Tibial nerve (tissue), 3 donors: Measurements from ENCODE around the gene ZFYVE28.

Experiments used
- POLR2A ChIP-seq, 2 donors: fragments of 450-650 bp; IDR thresholded peaks; one replicate each; pipeline ENCODE4 v1.6.1; 2017; ENCODE audit warnings: antibody characterized with exemption in 2 of 2, mild to moderate bottlenecking in 2 of 2, moderate library complexity in 2 of 2
- TF ChIP-seq, protein P1 (sequence below), 5 experiments: fragments of 200-600 bp in 3 of 5; fragments of 450-650 bp in 2 of 5; sonication (generic) in 3 of 5; IDR thresholded peaks; one replicate each; pipeline ENCODE4 v1.5.1; 2016 to 2019; ENCODE audit warnings: antibody characterized with exemption in 5 of 5, mild to moderate bottlenecking in 3 of 5, moderate library complexity in 2 of 5

DNA sequence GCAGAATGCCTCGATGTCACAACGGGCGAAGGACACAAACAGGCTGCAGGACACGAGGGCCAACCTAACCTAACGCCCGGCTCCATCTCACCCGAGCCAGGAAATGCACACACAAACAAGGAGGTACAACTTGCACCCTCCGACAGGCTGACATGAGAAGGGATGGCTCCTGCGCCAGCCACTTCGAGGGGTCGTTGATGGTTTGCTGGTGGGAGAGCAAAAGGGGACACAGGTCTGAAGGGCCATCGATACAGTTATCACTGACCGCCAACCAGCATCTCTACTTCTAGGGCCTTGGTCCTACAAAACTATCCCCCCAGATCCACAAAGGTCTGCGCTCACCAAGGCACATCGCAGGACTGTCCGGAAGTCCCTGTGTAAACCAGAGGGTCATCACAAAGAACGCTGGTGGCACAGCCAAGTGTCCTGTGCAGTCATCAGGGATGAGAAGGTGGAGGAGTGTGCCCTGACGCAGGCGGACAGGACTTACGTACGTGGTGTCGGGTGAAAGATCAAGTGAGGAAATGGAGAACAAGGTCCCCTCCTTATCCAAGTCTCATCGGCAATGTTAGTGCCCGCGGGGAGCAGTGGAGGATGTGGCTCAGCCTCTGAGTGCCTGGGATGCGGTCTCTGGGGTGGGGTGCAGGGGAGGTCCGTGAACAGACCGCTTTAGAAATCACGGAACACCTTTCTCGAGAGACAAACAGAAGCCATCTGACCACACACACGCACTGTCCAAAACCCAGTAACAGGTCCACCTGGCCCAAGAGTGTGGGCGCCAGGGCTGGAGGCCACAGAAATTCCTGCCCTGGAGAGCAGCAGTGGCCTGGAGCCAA lies 163.6 kb downstream of the ZFYVE28 start:
- TF ChIP-seq POLR2A (IDR thresholded peaks at IDR 0.05) = no peak
- TF ChIP-seq, protein P1, sequence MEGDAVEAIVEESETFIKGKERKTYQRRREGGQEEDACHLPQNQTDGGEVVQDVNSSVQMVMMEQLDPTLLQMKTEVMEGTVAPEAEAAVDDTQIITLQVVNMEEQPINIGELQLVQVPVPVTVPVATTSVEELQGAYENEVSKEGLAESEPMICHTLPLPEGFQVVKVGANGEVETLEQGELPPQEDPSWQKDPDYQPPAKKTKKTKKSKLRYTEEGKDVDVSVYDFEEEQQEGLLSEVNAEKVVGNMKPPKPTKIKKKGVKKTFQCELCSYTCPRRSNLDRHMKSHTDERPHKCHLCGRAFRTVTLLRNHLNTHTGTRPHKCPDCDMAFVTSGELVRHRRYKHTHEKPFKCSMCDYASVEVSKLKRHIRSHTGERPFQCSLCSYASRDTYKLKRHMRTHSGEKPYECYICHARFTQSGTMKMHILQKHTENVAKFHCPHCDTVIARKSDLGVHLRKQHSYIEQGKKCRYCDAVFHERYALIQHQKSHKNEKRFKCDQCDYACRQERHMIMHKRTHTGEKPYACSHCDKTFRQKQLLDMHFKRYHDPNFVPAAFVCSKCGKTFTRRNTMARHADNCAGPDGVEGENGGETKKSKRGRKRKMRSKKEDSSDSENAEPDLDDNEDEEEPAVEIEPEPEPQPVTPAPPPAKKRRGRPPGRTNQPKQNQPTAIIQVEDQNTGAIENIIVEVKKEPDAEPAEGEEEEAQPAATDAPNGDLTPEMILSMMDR (IDR thresholded peaks at IDR 0.05) = no peak
